Fibroblast of pulmonary artery (primary cell): Measurements from ENCODE around the gene TMEM200A.
A peak's percentile ranks its signal among the peaks of the same experiment; 100 is the strongest.

Source experiments
- DNase-seq: peaks from one replicate; pipeline ENCODE4 v3.0.0-alpha.2; 2010; ENCODE audit warnings: low read depth
- H3K4me3 ChIP-seq: replicated peaks from 2 replicates; pipeline ENCODE4 v1.5.1; 2011; ENCODE audit warnings: low read depth, mild to moderate bottlenecking, control low read depth, low read length, moderate library complexity
- TF ChIP-seq, protein P1 (sequence below): IDR thresholded peaks from 2 replicates; pipeline ENCODE4 v1.5.1; 2011; ENCODE audit warnings: mild to moderate bottlenecking, control low read depth, low read length, inconsistent platforms; ENCODE audit errors: missing control alignments

Gene TMEM200A

GRCh38 chr6:130453230-130453629 is 87.4 kb downstream of the TMEM200A start:
- no peak overlapping the region for H3K4me3 ChIP-seq
- DNase-seq: peak; percentile 45
- TF ChIP-seq, protein P1, sequence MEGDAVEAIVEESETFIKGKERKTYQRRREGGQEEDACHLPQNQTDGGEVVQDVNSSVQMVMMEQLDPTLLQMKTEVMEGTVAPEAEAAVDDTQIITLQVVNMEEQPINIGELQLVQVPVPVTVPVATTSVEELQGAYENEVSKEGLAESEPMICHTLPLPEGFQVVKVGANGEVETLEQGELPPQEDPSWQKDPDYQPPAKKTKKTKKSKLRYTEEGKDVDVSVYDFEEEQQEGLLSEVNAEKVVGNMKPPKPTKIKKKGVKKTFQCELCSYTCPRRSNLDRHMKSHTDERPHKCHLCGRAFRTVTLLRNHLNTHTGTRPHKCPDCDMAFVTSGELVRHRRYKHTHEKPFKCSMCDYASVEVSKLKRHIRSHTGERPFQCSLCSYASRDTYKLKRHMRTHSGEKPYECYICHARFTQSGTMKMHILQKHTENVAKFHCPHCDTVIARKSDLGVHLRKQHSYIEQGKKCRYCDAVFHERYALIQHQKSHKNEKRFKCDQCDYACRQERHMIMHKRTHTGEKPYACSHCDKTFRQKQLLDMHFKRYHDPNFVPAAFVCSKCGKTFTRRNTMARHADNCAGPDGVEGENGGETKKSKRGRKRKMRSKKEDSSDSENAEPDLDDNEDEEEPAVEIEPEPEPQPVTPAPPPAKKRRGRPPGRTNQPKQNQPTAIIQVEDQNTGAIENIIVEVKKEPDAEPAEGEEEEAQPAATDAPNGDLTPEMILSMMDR: no peak

GRCh38 chr6:130457605-130458004 is 91.8 kb downstream of the TMEM200A start:
- no peak overlapping the region for H3K4me3 ChIP-seq
- DNase-seq: no peak
- TF ChIP-seq, protein P1: no peak

DNA sequence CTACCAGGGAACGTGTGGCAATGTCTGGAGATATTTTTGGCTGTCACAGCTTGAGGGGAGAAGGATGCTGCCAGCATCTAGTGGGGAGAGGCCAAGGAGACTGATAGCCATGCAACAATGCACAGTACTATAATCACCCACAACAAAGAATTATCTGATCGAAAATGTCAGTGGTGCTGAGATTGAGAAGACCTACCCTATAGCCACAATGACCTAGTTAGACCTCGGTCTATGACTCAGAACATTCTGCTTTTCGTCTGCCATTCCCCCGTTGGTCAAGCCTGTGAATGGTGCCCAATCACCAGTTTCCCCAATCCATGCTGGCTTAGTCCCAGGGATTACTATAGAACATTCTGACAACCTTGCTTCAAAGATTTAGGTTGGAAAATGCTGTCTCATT is 93.5 kb downstream of the TMEM200A start:
- no peak for DNase-seq
- no peak overlapping the region for H3K4me3 ChIP-seq
- TF ChIP-seq, protein P1: no peak

DNA sequence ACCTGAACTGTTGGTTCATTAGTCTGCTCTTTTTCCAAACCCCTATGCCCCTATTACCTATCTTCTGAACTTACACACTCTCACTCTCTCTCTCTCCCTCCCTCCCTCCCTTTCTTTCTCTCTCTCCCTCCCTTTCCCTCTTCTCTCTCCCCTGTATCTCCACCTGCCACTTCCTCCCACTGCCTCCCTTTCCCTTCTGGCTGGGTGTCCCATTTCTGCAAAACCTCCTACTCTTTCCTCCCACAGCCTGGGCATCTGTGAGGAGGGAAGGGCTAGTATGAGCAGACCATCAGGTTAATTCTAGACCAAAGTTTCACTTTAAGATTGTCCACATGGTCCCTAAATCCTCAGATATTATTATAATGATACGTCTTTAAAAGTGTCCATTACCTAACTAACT is 95.1 kb downstream of the TMEM200A start:
- no peak overlapping the region for H3K4me3 ChIP-seq
- TF ChIP-seq, protein P1: no peak
- no peak for DNase-seq

DNA sequence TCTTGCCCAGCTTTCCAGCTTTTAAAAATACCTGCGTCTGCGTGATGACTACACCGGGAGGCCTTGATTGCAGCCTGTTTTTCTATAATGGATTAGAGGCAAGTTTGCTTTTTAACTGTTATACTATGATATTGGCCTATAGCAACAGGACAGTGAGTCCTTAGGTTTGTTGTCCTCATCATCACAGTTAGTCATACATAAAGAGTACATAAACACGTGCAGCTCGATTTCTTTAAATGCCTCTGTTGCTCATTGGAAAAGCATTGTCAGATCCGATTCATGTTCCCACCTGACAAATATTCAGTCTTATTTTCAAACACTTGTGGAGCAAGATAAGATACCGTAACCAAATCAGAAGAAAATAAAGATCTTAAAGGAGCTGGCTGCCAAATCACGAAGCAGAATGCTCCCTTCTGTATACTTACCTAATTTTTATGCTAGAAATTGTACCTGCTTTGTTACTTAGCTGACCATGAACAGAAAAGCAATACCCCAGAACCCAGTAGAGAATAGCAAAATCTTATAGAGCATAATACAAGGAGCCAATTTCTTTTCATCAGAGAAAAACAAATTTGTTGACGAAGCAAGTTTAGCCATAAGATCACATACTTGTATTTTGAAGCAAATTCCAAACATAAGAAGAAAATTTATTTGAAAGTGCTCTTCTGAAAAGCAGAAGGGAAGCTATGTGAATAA is 100.4 kb downstream of the TMEM200A start:
- no peak for DNase-seq
- no peak overlapping the region for H3K4me3 ChIP-seq

GRCh38 chr6:130466748-130467061 is 100.9 kb downstream of the TMEM200A start:
- H3K4me3 ChIP-seq: no peak overlapping the region
- TF ChIP-seq, protein P1: no peak
- DNase-seq: no peak

More for the DNA sequence above, 100.4 kb downstream of the TMEM200A start:
- TF ChIP-seq, protein P1: no peak
